ENCODE data around the gene PARP11.

The PARP11 gene

DNA sequence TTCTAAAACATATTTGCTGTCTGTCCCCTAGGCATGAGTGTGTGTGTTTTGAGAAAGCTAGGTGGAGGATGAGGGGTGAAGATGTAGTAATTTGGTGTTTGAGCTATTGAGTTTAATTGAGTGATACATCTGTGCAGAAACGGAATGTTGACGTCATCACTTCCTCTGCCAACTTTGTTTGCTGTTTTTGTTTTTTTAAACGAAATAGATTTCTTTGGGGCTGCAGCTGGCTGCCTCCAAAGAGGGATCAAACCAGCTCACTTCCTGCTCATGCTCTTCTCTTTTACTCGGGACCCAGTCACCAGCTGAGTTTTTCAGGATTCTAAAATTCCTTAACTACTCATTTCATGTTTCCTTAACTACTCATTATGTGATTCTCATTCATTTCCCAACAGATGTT is 100.8 kb downstream of the PARP11 start:
- DNase-seq (ENCODE audit: low read depth in 3 of 3): no peak

DNA sequence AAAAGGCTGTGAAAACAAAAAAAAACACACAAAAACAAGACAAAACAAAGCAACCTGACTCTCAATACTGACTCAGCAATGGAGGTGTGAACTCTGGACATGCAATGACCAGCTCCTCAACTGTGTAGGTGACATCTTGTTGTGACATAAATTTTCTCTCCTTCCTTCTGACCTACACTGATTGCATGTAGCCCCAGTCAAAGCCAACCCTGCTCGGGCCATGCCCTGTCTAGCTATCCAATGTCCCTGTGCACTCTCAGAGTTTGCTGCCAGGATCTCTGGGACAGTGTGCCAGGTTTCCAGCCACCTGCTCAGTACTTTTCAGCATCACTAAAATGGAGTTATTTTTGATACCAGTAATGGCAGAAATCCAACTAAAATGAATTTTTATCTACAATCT is 101.3 kb downstream of the PARP11 start:
- no peak for DNase-seq (ENCODE audit: low read depth in 3 of 3)

DNA sequence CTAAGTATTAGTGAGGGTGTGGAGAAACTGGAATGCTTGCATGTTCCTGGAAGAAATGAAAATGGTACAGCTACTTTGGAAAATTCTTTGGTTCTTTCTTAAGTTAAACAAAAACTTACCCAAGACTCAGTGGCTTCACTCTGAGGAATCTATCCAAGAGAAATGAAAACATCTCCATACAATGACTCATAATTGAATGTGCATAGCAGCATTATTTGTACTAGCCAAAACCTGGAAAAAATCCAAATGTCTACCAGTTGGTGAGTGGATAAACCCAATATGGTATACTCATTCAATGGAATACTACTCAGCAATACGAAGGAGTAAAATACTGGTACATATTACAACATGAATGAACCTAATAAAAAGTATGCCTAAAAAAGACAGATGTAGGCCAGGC is 102.3 kb downstream of the PARP11 start:
- no peak for DNase-seq (ENCODE audit: low read depth in 3 of 3)

DNA sequence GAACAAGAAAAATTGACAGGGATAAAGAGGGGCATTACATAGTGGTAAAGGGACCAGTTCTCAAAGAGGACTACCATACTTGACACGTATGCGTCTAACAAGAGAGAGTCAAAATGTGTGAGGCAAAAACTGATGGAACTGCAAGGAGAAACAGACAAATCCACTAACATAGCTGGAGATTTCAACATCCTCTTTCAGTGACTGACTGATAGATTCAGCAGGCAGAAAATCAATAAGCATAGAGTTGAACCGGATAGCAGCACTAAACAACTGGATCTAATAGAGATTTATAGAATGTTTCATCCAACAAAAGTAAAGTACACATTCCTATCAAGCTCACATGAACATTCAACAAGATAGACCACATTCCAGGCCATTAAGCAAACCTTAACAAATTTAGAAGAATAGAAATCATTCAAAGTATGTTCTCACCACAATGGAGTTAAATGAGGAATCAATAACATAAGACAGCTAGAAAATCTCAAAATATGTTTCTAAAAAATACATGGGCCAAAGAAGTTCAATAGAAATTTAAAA is 104.2 kb downstream of the PARP11 start:
- DNase-seq (ENCODE audit: low read depth in 3 of 3): no peak

DNA sequence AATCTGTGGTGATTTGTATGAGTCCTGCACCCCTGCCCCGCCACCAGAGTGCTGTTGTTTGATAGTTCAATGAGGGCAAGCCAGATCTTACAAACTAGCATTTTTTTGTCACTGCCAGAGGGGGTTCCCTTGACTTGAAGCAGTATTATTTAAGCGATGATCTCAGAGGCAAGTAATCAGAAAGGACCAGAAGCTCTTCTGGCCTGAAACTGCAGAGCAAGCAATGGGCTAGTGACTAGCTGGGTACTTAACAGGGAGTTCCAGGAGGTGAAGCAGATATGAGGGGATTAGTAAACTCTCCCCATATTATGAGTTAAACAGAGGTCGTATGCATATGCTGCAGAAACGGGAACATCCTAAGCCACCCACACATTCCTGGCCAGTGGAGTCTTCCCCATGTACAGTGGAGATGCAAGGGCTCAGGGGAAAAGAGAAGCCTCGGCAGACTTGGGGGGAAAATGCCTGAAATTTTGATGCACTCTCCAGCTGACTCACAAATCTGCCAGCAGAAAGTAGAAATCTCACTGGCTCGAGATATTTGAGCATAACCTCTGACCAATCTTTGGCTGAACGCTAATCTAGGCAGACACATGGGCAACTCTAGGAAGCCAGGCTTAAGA is 112.0 kb downstream of the PARP11 start:
- no peak for DNase-seq (ENCODE audit: low read depth in 3 of 3)

DNA sequence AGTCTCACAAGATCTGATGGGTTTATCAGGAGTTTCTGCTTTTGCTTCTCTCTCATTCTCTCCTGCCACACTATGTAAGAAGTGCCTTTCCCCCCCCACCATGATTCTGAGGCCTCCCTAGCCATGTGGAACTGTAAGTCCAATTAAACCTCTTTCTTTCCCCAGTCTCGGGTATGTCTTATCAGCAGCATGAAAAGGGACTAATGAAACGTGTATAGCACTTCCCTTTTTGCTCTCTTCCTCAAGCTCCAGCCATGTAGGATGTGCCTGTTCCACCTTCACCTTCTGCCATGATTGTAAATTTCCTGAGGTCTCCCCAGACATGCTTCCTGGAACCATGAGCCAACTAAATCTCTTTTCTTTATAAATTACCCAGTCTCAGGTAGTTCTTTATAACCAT is 113.3 kb downstream of the PARP11 start:
- no peak for DNase-seq (ENCODE audit: low read depth in 3 of 3)

Measured in stimulated activated CD4-positive, alpha-beta T cell treated with anti-CD3 and anti-CD28 coated beads, TNF-alpha, amount 100 ng/mL, for 48 hours (primary cell).